ENCODE data around the gene SMAD4.

DNA sequence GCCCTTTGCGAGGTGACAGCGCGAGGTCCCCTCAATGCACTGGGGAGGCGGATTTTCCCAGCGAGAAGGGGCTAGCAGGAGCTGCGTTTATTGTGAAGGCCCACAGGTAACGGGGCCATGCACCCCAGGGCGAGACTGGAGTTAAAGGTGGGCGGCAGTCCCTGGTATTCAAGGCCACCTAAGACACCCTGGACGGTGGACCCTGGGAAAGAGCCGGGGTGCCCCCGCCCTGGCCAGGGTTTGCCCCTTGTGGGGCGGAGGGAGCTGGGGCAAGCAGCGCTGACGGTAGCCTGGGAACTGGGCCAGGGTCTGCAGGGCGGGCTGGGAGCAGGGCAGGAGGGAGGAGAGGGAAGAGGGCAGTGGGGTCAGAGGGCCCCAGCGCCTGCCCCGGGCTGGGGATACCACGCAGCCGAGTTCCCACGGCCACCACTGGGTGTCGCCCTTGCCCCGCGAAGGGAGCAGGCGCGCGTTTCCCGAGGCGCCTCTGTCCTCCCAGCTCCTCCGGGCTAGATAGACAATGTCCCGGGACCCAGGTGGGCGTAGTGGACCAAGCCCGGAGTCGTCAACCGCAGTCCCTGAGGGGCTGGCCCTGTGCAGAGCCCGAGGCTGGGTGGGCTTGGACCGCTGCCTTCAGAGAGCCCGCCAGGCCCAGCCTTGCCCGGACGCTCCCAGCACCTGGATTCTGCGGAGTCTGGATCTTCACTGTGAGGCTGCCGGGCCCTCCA is 80.2 kb downstream of the SMAD4 start:
- no peak for TF ChIP-seq SUZ12 (IDR thresholded peaks at IDR 0.05; ENCODE audit: extremely low read depth, insufficient read depth, insufficient read length)
- no peak for TF ChIP-seq ZNF274 (IDR thresholded peaks at IDR 0.05; ENCODE audit: low read depth, low read length)
- TF ChIP-seq YY1 (IDR thresholded peaks at IDR 0.05; ENCODE audit: insufficient read depth, insufficient read length): no peak
